Cardiac ventricle fibroblast (primary cell): Measurements from ENCODE around the gene FFAR4. TPM values are rescaled to one million over a fixed set of nuclear protein-coding genes. Genes with fewer than 3 reads are reported as not detected.

Source experiments
- total RNA-seq: library from RNA; depleted of rRNA; stranded (reverse); fragments of >200 nt; gene quantifications from 2 replicates; pipeline ENCODE4 v1.2.3, GENCODE V29; 2015

Gene FFAR4
- not detected in 2 replicates for total RNA-seq

GRCh38 chr10:93566435-93567276 is at the start of gene FFAR4:
Gene FFAR4, plus strand, starts transcription at chr10:93566665. Its CDS starts 56 bp downstream, at chr10:93566721.

GRCh38 chr10:93601146-93601773 is 34.8 kb downstream of the FFAR4 start, which contains the start of gene RBP4:
Gene RBP4, minus strand, starts transcription at chr10:93601235. Its CDS starts 207 bp downstream, at chr10:93601028.

GRCh38 chr10:93612311-93612710 is 45.8 kb downstream of the FFAR4 start, which contains the start of gene PDE6C:
Gene PDE6C, plus strand, starts transcription at chr10:93612537. Its CDS starts 189 bp downstream, at chr10:93612726.

Other genes with a start within 250 kb of the FFAR4 start
- 136 and 159 TPM in 2 replicates for gene MYOF, start 84.3 kb upstream of the FFAR4 start, total RNA-seq
- gene CEP55, start 70.1 kb upstream of the FFAR4 start, total RNA-seq = 2.2 and 3.8 TPM in 2 replicates
- gene RBP4, start 34.6 kb downstream of the FFAR4 start, total RNA-seq = 5.8 and 6.4 TPM in 2 replicates
- gene PDE6C, start 45.9 kb downstream of the FFAR4 start, total RNA-seq = not detected in 2 replicates
- gene FRA10AC1, start 135.9 kb downstream of the FFAR4 start, total RNA-seq = 3.6 and 61.6 TPM in 2 replicates
- gene LGI1, start 191.3 kb downstream of the FFAR4 start, total RNA-seq = not detected in 2 replicates